Measurements from ENCODE around the gene SMURF2.

SMURF2 gene

DNA sequence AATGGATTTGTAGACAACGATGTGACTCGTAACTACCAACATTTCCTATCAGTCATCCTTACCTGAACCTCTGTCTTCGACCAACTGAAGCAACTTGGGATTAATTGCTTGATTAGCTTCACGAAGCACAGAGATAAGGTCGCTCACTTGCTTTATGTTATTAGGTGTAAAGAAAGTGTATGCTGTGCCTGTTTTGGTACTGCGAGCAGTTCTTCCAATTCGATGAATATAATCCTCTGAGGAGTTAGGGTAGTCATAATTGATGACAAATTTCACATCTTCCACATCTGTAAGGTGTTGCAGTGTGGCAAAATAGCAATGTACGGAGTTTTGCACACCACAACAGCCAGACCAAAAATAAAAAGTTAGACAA lies 161.6 kb downstream of the SMURF2 start:
- no peak for DNase-seq

DNA sequence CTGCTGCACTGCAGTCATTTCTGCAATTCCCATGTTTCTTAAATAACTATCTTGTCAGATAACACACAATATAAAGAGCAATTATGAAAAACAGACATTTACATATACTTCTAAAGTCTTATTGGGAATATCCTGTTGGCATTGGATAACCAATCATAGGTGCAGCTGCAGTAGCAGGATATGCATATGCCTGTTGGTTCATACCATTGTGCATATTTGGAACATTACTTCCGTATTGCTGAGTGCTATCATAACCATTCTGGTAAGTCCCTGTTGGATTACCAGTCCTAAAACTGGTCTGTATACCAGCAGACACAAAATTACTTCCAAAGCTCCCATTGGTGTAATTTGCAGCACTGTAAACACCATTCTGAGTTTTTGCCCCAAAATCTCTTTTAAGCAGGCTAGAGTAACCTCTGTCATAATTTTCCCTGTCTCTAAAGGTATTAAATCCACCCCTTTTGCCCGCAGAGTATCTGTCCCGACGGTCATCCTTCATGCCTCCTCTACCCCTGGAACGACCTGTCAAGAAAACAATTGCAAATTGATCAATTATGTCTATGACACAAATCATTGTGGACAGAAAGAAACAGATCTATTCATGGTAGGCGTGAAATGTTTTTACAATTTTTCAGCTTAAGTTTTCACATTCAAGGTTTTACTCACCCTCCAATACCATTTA lies 162.2 kb downstream of the SMURF2 start:
- no peak for DNase-seq

DNA sequence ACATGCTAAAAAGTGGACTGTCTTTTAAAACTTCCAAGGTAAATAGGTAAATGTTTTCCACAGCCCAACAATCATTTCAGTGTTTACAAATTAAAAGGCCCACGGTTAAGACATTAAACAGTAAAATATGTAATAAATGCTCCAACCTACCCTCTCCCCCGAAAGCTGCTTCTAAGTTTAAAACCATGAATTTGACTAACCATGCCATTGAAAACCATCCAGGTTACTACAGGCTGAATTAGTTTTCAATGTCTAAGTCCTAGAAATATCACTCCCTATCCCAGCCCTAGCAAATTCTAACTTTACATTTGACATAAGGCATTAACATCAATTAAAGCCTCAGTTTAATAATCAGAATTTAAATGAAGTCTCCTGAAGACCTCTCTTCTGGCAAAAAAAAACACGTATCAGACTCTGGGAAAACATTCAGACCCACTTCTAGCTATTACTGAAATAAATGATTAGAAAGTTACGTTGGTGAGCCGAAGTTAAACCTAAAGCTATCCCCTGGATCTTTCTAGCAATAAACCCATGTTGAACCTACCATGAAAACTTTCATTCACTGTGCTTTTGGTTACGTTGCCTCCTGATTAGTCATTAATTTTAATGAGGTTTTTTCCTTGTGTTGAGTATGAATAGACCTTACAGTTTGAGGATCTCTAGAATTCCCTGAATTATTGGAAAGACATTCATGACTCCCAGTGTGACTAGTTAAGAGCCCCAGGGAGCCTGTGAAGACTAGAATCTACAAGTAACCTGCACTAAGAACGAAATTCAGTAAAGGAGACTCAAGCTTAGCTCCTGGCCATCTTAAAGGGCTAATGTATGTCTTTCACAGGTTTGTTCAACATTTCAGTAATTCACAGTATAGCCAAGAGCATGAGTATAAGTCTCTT lies 163.6 kb downstream of the SMURF2 start:
- no peak for DNase-seq

DNA sequence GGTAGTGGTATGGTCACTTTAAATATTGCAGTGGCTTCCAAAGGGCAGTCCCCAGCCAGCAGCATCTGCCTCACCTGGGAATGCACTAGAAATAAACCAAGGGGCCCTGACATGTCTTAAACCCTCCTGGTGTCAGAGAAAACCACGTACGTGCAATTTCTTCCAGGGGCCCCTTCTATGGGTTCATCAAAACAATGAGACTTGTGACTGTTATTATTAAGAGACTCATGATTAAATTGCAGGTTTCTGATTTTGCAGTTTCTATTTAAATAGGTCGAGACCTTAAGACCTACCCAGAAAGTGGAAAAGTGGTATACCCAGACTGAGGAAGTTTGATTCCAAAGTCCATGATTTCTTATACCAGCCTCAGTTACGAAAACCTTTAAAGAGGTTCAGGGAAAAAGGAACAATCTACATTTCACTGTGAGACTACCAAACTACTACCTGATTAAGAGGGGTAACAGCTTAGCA lies 164.5 kb downstream of the SMURF2 start:
- DNase-seq = no peak

DNA sequence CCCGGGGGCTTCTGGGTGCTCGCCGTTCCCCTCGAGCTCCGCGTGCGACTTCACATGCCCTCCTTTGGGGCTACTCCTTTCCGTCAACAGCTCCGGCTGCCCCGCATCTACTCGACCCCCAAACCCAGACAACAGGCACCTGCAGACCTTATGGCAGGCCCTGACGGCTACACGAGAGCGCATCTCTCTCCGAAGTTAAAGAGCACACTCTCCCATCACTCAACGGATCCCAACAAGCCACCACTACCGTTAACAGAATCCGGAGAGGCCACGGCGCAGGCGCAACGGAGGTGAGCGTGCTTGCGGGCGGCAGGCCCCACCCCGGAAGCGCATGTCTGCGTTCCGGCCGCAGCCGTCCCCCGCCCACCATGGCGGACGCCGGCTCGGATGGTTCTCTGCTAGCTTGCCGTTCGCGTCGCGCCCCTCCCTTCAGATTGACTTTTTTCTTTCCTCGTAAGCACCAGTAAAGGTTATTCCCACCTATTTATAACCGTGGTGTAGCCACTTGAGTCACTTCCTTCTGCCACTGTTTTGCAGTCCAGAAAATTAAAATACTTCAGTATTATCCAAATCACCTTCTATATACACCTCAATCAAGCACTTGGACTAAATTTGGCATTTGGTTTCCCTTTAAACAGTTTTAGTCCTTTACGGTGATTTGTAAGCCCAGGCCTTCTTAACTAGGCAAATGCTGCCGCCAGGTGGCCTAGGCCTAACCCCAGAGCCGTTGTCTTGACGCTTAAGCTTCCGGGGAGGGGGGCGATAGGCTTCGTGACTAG lies 165.1 kb downstream of the SMURF2 start, which contains the start of gene POLG2:
Gene POLG2, minus strand, starts transcription at position 269 of the 779 bp plus-strand sequence. Its CDS starts 86 bp downstream, at position 183.
- peak; percentile 83 for DNase-seq

DNA sequence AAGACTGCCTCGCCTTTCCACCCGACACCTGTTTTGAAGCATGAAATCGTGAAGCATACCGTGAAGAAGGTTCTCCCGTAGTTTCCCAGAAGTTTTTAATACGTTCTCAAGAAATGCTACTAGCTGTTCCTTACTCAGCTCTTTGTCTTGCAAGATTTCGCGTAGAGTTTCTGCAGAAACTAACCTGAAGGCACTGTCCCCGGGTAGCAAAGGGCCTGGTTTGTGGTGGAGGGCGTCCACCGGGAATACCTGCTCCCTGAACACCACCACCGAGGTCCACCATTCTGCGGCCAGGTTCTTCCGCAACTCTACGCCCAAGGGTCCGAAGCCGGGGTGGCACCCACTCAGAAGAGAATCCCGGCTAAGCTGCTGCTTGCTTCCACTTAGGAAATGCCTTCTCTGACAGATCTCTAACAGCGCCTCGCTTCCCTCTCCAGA lies 165.7 kb downstream of the SMURF2 start:
- no peak for DNase-seq

All from NCI-H748 treated with DMSO at 0.1 percent for 48 hours (cell line).